ENCODE measurements around the gene FARS2. TPM values are rescaled to one million over a fixed set of nuclear protein-coding genes. Genes with fewer than 3 reads are reported as not detected.

The FARS2 gene
- total and polyA plus RNA-seq, 5 donors from 2014 or later: 26.9 to 39.7 (median 34.9) TPM

DNA sequence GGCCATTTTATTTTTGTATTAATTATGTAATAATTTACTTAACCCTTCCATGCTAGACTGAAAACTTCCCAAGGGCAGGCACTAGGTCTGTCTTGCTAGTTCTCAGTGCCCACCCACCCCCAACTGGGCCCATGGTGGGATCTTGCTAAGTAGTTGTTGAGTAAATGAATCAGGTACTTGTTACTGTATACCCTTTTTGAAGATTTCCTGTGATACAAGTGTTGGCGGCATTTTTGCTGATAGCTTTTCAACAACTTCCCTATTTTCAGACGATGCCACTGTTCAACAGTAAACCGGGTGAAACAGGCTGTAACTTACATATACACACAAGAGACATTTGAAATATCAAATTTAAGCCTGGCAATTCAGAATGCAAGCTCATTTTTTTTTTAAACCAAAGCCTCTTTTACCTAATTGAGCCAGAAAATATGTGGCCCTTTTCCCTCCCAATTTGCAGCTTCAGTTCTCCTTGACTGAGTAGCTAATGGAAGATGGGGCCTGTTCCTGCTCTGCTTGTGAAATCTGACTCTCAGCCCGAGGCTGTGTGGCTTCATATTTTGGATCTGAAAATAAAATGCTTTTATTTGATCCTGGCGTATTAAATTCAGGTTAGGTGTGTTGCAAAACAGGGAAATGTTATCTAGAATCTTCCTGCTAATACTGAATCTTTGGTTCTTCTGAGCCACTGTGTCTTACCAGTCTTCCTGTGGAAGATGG, 457.1 kb downstream of the FARS2 start:
- peaks cover 28% of the 10 kb centered on the region for H3K36me3 Mint-ChIP-seq
- peaks cover 0 to 15% (median 5%) of the 10 kb centered on the region in 4 donors for H3K4me1 Mint-ChIP-seq
- DNase-seq (no peak), ATAC-seq (ENCODE audit: low read depth in 2 of 2) (no peak)
- H3K27me3 Mint-ChIP-seq: no peaks in the 10 kb centered on the region
- H3K27ac Mint-ChIP-seq: no peak overlapping the region
- Histone ChIP-seq H3K27ac (ENCODE audit: insufficient read depth, low read length, poor library complexity, severe bottlenecking) (no peak overlapping the region), H3K9me3 (ENCODE audit: control insufficient read depth in 2 of 2, low read length in 2 of 2) (peaks cover 0 to 10% of the 10 kb centered on the region in 2 experiments), H3K27me3 (ENCODE audit: control insufficient read depth, insufficient read depth, low read length) (no peaks in the 10 kb centered on the region), H3K36me3 (ENCODE audit: control insufficient read depth, insufficient read depth, low read length) (peaks cover 4% of the 10 kb centered on the region), H3K4me1 (ENCODE audit: control insufficient read depth, insufficient read depth, low read length, poor library complexity, severe bottlenecking) (no peaks in the 10 kb centered on the region), H3K4me3 (ENCODE audit: low read depth, low read length) (no peak overlapping the region)
- no peak overlapping the region for H3K4me3 Mint-ChIP-seq
- H3K9me3 Mint-ChIP-seq: peaks cover 0 to 26% (median 4%) of the 10 kb centered on the region in 7 donors

GRCh38 chr6:5723841-5724691, 462.8 kb downstream of the FARS2 start:
- no peak overlapping the region for H3K27ac ChIP-seq (ENCODE audit: insufficient read depth, low read length, poor library complexity, severe bottlenecking)
- Mint-ChIP-seq H3K27me3 (no peaks in the 10 kb centered on the region), H3K4me3 (no peak overlapping the region), H3K27ac (peak overlapping the region in 2 of 3 donors; percentile 12 to 66), H3K36me3 (peaks cover 10% of the 10 kb centered on the region), H3K4me1 (peaks cover 0 to 19% (median 12%) of the 10 kb centered on the region in 4 donors), H3K9me3 (no peaks in the 10 kb centered on the region)
- DNase-seq (no peak), ATAC-seq (ENCODE audit: low read depth in 2 of 2) (peak; percentile 47 to 71)
- H3K36me3 ChIP-seq (ENCODE audit: control insufficient read depth, insufficient read depth, low read length): no peaks in the 10 kb centered on the region
- H3K4me3 ChIP-seq (ENCODE audit: low read depth, low read length): no peak overlapping the region
- no peaks in the 10 kb centered on the region for H3K4me1 ChIP-seq (ENCODE audit: control insufficient read depth, insufficient read depth, low read length, poor library complexity, severe bottlenecking)
- H3K27me3 ChIP-seq (ENCODE audit: control insufficient read depth, insufficient read depth, low read length): no peaks in the 10 kb centered on the region
- no peaks in the 10 kb centered on the region for H3K9me3 ChIP-seq (ENCODE audit: control insufficient read depth in 2 of 2, low read length in 2 of 2)

DNA sequence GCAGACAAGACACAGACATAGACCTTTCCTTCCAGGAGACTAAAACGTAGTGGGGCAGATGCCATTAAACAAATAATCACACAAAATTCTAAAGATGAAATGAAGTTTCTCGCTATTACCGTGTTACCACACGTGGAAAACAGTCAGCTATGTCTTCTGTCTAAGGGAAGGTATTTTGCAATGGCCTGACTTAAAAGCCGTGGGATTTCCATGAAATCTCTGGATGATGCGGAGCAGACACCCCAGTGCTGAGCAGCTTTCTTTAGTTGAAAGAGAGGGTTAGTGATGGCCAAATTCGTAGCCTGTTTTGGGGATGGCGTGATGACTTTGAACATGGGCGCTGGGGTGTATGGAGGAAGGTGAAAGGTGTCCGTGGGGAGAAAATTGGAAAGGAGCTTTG, 463.6 kb downstream of the FARS2 start:
- Mint-ChIP-seq H3K4me3 (no peak overlapping the region), H3K27me3 (no peaks in the 10 kb centered on the region), H3K9me3 (no peaks in the 10 kb centered on the region), H3K4me1 (peaks cover 0 to 19% (median 12%) of the 10 kb centered on the region in 4 donors), H3K27ac (no peak overlapping the region), H3K36me3 (peaks cover 10% of the 10 kb centered on the region)
- no peak overlapping the region for H3K4me3 ChIP-seq (ENCODE audit: low read depth, low read length)
- no peak for DNase-seq
- H3K27ac ChIP-seq (ENCODE audit: insufficient read depth, low read length, poor library complexity, severe bottlenecking): no peak overlapping the region
- no peaks in the 10 kb centered on the region for H3K36me3 ChIP-seq (ENCODE audit: control insufficient read depth, insufficient read depth, low read length)
- ATAC-seq (ENCODE audit: low read depth in 2 of 2): no peak
- H3K27me3 ChIP-seq (ENCODE audit: control insufficient read depth, insufficient read depth, low read length): no peaks in the 10 kb centered on the region
- H3K4me1 ChIP-seq (ENCODE audit: control insufficient read depth, insufficient read depth, low read length, poor library complexity, severe bottlenecking): no peaks in the 10 kb centered on the region
- H3K9me3 ChIP-seq (ENCODE audit: control insufficient read depth in 2 of 2, low read length in 2 of 2): no peaks in the 10 kb centered on the region

- Mint-ChIP-seq H3K27ac (no peak overlapping the region), H3K4me3 (no peak overlapping the region), H3K27me3 (no peaks in the 10 kb centered on the region), H3K9me3 (no peaks in the 10 kb centered on the region), H3K4me1 (peaks cover 0 to 20% (median 12%) of the 10 kb centered on the region in 4 donors), H3K36me3 (peaks cover 10% of the 10 kb centered on the region)
- no peak for ATAC-seq (ENCODE audit: low read depth in 2 of 2)
- no peaks in the 10 kb centered on the region for H3K36me3 ChIP-seq (ENCODE audit: control insufficient read depth, insufficient read depth, low read length)
- H3K4me1 ChIP-seq (ENCODE audit: control insufficient read depth, insufficient read depth, low read length, poor library complexity, severe bottlenecking): no peaks in the 10 kb centered on the region
- H3K4me3 ChIP-seq (ENCODE audit: low read depth, low read length): no peak overlapping the region
- H3K27ac ChIP-seq (ENCODE audit: insufficient read depth, low read length, poor library complexity, severe bottlenecking): no peak overlapping the region
- no peak for DNase-seq
- no peaks in the 10 kb centered on the region for H3K27me3 ChIP-seq (ENCODE audit: control insufficient read depth, insufficient read depth, low read length)
- H3K9me3 ChIP-seq (ENCODE audit: control insufficient read depth in 2 of 2, low read length in 2 of 2): no peaks in the 10 kb centered on the region
These were observed 465.8 kb downstream of the FARS2 start for GRCh38 chr6:5726976-5727718.

DNA sequence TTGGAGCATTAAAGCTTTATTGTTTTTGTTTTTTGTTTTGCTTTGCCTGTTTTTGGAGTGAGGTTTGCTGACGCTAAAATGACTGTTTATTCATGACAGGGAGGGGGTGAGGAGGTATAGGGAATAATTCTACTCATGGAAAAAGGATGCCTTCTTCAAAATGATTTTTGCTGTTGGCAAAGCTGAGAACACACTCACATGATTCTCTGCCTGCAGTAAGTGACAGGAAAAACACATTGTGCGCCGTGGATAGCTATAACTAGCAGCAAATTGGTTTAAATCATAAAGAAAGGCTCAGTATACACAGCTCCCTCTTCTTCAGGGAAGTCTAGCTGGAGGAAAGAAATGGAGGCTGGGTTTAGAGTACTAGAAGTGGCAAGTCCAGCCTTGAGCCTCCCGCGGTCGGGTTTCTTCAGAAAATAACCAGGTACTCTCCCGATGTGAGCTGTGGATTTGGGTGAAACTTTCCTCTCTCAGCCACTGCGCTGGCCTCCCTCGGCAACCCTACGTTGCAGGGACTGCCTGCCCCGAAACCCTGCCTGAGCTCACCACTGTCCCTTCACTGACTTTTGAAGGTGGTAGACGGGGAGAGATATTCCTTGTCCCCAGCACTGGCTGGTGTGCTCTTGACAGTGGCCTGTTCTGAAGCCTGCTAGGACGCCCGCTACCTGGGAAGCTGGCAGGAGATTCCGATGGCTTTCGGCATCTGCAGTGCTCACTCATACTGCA, 467.2 kb downstream of the FARS2 start:
- no peak overlapping the region for H3K27ac ChIP-seq (ENCODE audit: insufficient read depth, low read length, poor library complexity, severe bottlenecking)
- Mint-ChIP-seq H3K4me3 (no peak overlapping the region), H3K4me1 (peaks cover 0 to 14% (median 9%) of the 10 kb centered on the region in 4 donors), H3K27ac (peak overlapping the region in 1 of 3 donors; percentile 9), H3K36me3 (peaks cover 17% of the 10 kb centered on the region), H3K9me3 (no peaks in the 10 kb centered on the region), H3K27me3 (no peaks in the 10 kb centered on the region)
- ATAC-seq (ENCODE audit: low read depth in 2 of 2): no peak
- no peaks in the 10 kb centered on the region for H3K9me3 ChIP-seq (ENCODE audit: control insufficient read depth in 2 of 2, low read length in 2 of 2)
- H3K27me3 ChIP-seq (ENCODE audit: control insufficient read depth, insufficient read depth, low read length): no peaks in the 10 kb centered on the region
- no peaks in the 10 kb centered on the region for H3K4me1 ChIP-seq (ENCODE audit: control insufficient read depth, insufficient read depth, low read length, poor library complexity, severe bottlenecking)
- H3K4me3 ChIP-seq (ENCODE audit: low read depth, low read length): no peak overlapping the region
- H3K36me3 ChIP-seq (ENCODE audit: control insufficient read depth, insufficient read depth, low read length): no peaks in the 10 kb centered on the region
- no peak for DNase-seq

DNA sequence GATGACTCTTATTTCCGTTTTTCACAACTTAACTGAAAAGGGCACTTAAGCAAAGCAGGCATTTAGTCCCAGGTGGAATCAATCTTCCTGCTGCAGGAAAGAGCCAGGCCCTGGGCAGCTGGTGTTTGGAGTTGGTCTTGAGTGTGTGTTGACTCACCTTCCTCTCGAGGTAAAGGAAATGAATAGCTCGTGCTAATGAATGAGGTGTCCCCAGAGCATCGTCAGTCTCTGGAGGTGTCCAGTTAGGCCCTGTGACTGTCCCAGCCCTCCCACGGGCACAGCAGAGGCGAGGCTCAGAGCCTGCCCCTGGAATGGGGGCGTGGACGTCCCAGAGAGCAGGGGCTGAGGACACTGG, 467.7 kb downstream of the FARS2 start:
- no peaks in the 10 kb centered on the region for H3K9me3 ChIP-seq (ENCODE audit: control insufficient read depth in 2 of 2, low read length in 2 of 2)
- H3K27me3 ChIP-seq (ENCODE audit: control insufficient read depth, insufficient read depth, low read length): no peaks in the 10 kb centered on the region
- Mint-ChIP-seq H3K4me3 (no peak overlapping the region), H3K27me3 (no peaks in the 10 kb centered on the region), H3K9me3 (no peaks in the 10 kb centered on the region), H3K36me3 (peaks cover 20% of the 10 kb centered on the region), H3K27ac (no peak overlapping the region), H3K4me1 (peaks cover 0 to 14% (median 10%) of the 10 kb centered on the region in 4 donors)
- no peak for ATAC-seq (ENCODE audit: low read depth in 2 of 2)
- no peak overlapping the region for H3K27ac ChIP-seq (ENCODE audit: insufficient read depth, low read length, poor library complexity, severe bottlenecking)
- H3K4me1 ChIP-seq (ENCODE audit: control insufficient read depth, insufficient read depth, low read length, poor library complexity, severe bottlenecking): no peaks in the 10 kb centered on the region
- DNase-seq: no peak
- no peaks in the 10 kb centered on the region for H3K36me3 ChIP-seq (ENCODE audit: control insufficient read depth, insufficient read depth, low read length)
- no peak overlapping the region for H3K4me3 ChIP-seq (ENCODE audit: low read depth, low read length)

- no peaks in the 10 kb centered on the region for H3K27me3 Mint-ChIP-seq
- ATAC-seq (ENCODE audit: low read depth in 2 of 2): no peak
- H3K27ac Mint-ChIP-seq: peak overlapping the region in 1 of 3 donors; percentile 32
- no peak for DNase-seq
- no peaks in the 10 kb centered on the region for H3K27me3 ChIP-seq (ENCODE audit: control insufficient read depth, insufficient read depth, low read length)
- no peaks in the 10 kb centered on the region for H3K36me3 ChIP-seq (ENCODE audit: control insufficient read depth, insufficient read depth, low read length)
- H3K4me3 Mint-ChIP-seq: no peak overlapping the region
- peaks cover 0 to 12% (median 8%) of the 10 kb centered on the region in 4 donors for H3K4me1 Mint-ChIP-seq
- no peak overlapping the region for H3K4me3 ChIP-seq (ENCODE audit: low read depth, low read length)
- peaks cover 22% of the 10 kb centered on the region for H3K36me3 Mint-ChIP-seq
- H3K9me3 ChIP-seq (ENCODE audit: control insufficient read depth in 2 of 2, low read length in 2 of 2): no peaks in the 10 kb centered on the region
- H3K4me1 ChIP-seq (ENCODE audit: control insufficient read depth, insufficient read depth, low read length, poor library complexity, severe bottlenecking): no peaks in the 10 kb centered on the region
- H3K27ac ChIP-seq (ENCODE audit: insufficient read depth, low read length, poor library complexity, severe bottlenecking): no peak overlapping the region
- no peaks in the 10 kb centered on the region for H3K9me3 Mint-ChIP-seq
These were observed 468.7 kb downstream of the FARS2 start for GRCh38 chr6:5729813-5730517.
